ENCODE results near the gene PAM. TPM values are rescaled to one million over a fixed set of nuclear protein-coding genes. Genes with fewer than 3 reads are reported as not detected.

PAM gene
- total and polyA plus RNA-seq, 8 donors, result 27.4 to 322 (median 93.9) TPM

DNA sequence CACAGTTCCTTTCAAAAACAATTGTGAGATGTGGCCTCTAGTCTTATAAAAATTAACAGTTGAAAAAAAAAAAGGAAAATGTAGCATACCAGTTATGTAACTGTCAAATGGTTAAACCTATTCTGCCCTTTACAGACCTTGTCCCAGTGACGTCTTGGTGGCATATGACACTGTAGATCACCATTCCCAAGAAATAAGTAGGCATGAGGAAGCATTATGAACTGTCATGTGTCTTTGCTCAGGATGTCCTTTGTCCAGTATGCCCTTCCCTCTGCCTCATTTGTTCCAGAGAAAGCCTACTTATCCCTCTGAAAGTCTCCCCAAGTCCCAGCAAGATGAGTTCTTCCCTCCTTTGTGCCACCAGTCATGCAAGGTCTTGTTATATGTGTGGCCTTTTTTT lies 63.2 kb downstream of the PAM start:
- H3K27ac ChIP-seq, result no peak overlapping the region
- DNase-seq, result no peak
- no peak overlapping the region for H3K4me3 ChIP-seq
- WGBS, 5 donors, result 76 to 94% (median 87%) methylated on average over 1 of the region's 1 CpG
- no peaks in the 10 kb centered on the region for H3K36me3 ChIP-seq
- no peaks in the 10 kb centered on the region for H3K9me3 ChIP-seq
- intact Hi-C loops (cut with DNase I; ENCODE audit: low total_unique reads), result no loop called here
- H3K4me1 ChIP-seq, result peaks cover 0 to 19% (median 9%) of the 10 kb centered on the region in 4 donors
- no peaks in the 10 kb centered on the region for H3K27me3 ChIP-seq
- TF ChIP-seq POLR2AphosphoS5 (IDR thresholded peaks at IDR 0.05) (no peak), EP300 (IDR thresholded peaks at IDR 0.05) (no peak), CTCF (IDR thresholded peaks at IDR 0.05) (no peak), POLR2A (IDR thresholded peaks at IDR 0.05) (no peak)

GRCh38 chr5:102818934-102819333 lies 63.8 kb downstream of the PAM start:
- TF ChIP-seq POLR2AphosphoS5 (IDR thresholded peaks at IDR 0.05), result no peak
- no peak for TF ChIP-seq POLR2A (IDR thresholded peaks at IDR 0.05)
- TF ChIP-seq EP300 (IDR thresholded peaks at IDR 0.05), result no peak
- no peak for TF ChIP-seq CTCF (IDR thresholded peaks at IDR 0.05)
- H3K4me3 ChIP-seq, result no peak overlapping the region
- DNase-seq, result no peak
- WGBS, 5 donors, result 89 to 92% (median 89%) methylated on average over 5 of the region's 5 CpGs
- H3K4me1 ChIP-seq, result peaks cover 0 to 24% (median 10%) of the 10 kb centered on the region in 4 donors
- no peaks in the 10 kb centered on the region for H3K9me3 ChIP-seq
- intact Hi-C loops (cut with DNase I; ENCODE audit: low total_unique reads), result no loop called here
- no peaks in the 10 kb centered on the region for H3K36me3 ChIP-seq
- H3K27ac ChIP-seq, result no peak overlapping the region
- H3K27me3 ChIP-seq, result no peaks in the 10 kb centered on the region

GRCh38 chr5:102819634-102820033 lies 64.5 kb downstream of the PAM start:
- TF ChIP-seq POLR2AphosphoS5 (IDR thresholded peaks at IDR 0.05) (no peak), EP300 (IDR thresholded peaks at IDR 0.05) (no peak), POLR2A (IDR thresholded peaks at IDR 0.05) (no peak), CTCF (IDR thresholded peaks at IDR 0.05) (no peak)
- no peaks in the 10 kb centered on the region for H3K36me3 ChIP-seq
- 75 to 91% (median 86%) methylated on average over 5 of the region's 5 CpGs for WGBS, 5 donors

GRCh38 chr5:102823441-102823874 lies 68.4 kb downstream of the PAM start:
- H3K27ac ChIP-seq, result no peak overlapping the region
- no peaks in the 10 kb centered on the region for H3K36me3 ChIP-seq
- H3K27me3 ChIP-seq, result no peaks in the 10 kb centered on the region
- DNase-seq, result no peak
- H3K4me3 ChIP-seq, result no peak overlapping the region
- no peaks in the 10 kb centered on the region for H3K9me3 ChIP-seq
- intact Hi-C loops (cut with DNase I; ENCODE audit: low total_unique reads), result no loop called here
- 62 to 81% (median 67%) methylated on average over 1 of the region's 1 CpG for WGBS, 5 donors
- TF ChIP-seq EP300 (IDR thresholded peaks at IDR 0.05) (no peak), CTCF (IDR thresholded peaks at IDR 0.05) (no peak), POLR2AphosphoS5 (IDR thresholded peaks at IDR 0.05) (no peak)
- peaks cover 0 to 9% (median 2%) of the 10 kb centered on the region in 4 donors for H3K4me1 ChIP-seq

More at GRCh38 chr5:102819634-102820033, 64.5 kb downstream of the PAM start:
- intact Hi-C loops (cut with DNase I; ENCODE audit: low total_unique reads), result no loop called here
- H3K4me3 ChIP-seq, result no peak overlapping the region
- no peak for DNase-seq
- no peak overlapping the region for H3K27ac ChIP-seq
- H3K9me3 ChIP-seq, result no peaks in the 10 kb centered on the region
- H3K4me1 ChIP-seq, result peaks cover 0 to 27% (median 10%) of the 10 kb centered on the region in 4 donors
- H3K27me3 ChIP-seq, result no peaks in the 10 kb centered on the region
